Gastroesophageal sphincter (tissue), 4 donors: Measurements from ENCODE around the gene GDF11. TPM values are rescaled to one million over a fixed set of nuclear protein-coding genes. Genes with fewer than 3 reads are reported as not detected.

ENCODE experiments used
- ATAC-seq: fragments of 150-250 bp; one replicate; pipeline ENCODE4 v1.9.1; 2016; ENCODE audit warnings: mild to moderate bottlenecking, moderate library complexity
- H3K27ac ChIP-seq, 4 donors: fragments of 200-600 bp; sonication (generic) in 3 of 4; 1 replicate in 3 of 4; 2 replicates in 1 of 4; pipeline ENCODE4 v1.5.1; 2016 to 2019
- H3K27me3 ChIP-seq: fragments of 200-600 bp; sonication (generic); one replicate; pipeline ENCODE4 v1.5.1; 2019
- H3K36me3 ChIP-seq, 2 donors: fragments of 200-600 bp; sonication (generic); one replicate each; pipeline ENCODE4 v1.5.1; 2019; ENCODE audit warnings: control low read depth in 1 of 2
- H3K4me1 ChIP-seq, 3 donors: fragments of 200-600 bp; sonication (generic); 1 replicate in 2 of 3; 2 replicates in 1 of 3; pipeline ENCODE4 v1.5.1; 2016 to 2019; ENCODE audit warnings: control low read depth in 2 of 3
- H3K4me3 ChIP-seq, 2 donors: fragments of 200-600 bp; sonication (generic); one replicate each; pipeline ENCODE4 v1.5.1; 2019; ENCODE audit warnings: mild to moderate bottlenecking in 1 of 2, moderate library complexity in 1 of 2
- H3K9me3 ChIP-seq, 3 donors: fragments of 200-600 bp; sonication (generic); one replicate each; pipeline ENCODE4 v1.5.1; 2017 to 2019; ENCODE audit warnings: control low read depth in 2 of 3
- EP300 ChIP-seq: sonication (generic); formaldehyde crosslinking; IDR thresholded peaks from one replicate; pipeline ENCODE4 v1.6.1; 2017; ENCODE audit warnings: antibody characterized with exemption, mild to moderate bottlenecking
- POLR2A ChIP-seq, 2 donors: fragments of 450-650 bp; IDR thresholded peaks; one replicate each; pipeline ENCODE4 v1.6.1; 2017; ENCODE audit warnings: antibody characterized with exemption in 2 of 2, mild to moderate bottlenecking in 2 of 2, moderate library complexity in 1 of 2
- POLR2AphosphoS5 ChIP-seq: sonication (generic); formaldehyde crosslinking; IDR thresholded peaks from one replicate; pipeline ENCODE4 v1.6.1; 2017; ENCODE audit warnings: antibody characterized with exemption
- WGBS, 2 donors: methylation state at CpG; one replicate each; pipeline ENCODE4 v1.1.5; 2018; ENCODE audit warnings: low coverage in 1 of 2; 5-methylcytosine and 5-hydroxymethylcytosine counted together
- total RNA-seq, 4 donors: library from RNA; depleted of rRNA; stranded (reverse); fragments of >200 nt; gene quantifications; one replicate each; pipeline ENCODE4 v1.1.0, GENCODE V29; 2016
- TF ChIP-seq, protein P1 (sequence below), 4 experiments: fragments of 200-600 bp in 2 of 4; fragments of 450-650 bp in 2 of 4; sonication (generic) in 1 of 4; IDR thresholded peaks; one replicate each; pipeline ENCODE4 v1.5.1; 2017 to 2019; ENCODE audit warnings: antibody characterized with exemption in 4 of 4, mild to moderate bottlenecking in 2 of 4, moderate library complexity in 2 of 4

Gene GDF11
- total RNA-seq, 4 donors from 2014 or later, result 2.8 to 9.8 (median 3.6) TPM

DNA sequence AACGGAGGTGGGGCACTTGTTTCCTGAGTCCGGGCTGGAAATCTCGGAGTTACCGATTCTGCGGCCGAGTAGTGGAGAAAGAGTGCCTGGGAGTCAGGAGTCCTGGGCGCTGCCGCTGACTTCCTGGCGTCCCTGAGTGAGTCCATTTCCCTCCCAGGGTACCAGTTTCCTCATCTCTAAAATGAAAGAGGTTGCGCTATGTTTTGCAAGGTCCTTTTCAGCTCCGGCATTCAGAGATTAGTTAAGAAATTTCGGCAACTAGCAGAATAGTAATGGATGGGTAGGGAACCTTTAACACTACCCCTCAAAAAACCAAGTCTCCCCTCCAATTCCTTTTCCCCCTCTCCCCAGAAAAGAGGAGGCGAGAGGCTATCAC lies 26.4 kb upstream of the GDF11 start:
- WGBS, 2 donors, result 3 to 43% methylated on average over 1 to 12 of the region's 13 CpGs
- peak; percentile 17 for ATAC-seq
- peak overlapping the region; percentile 43 to 77 for H3K4me3 ChIP-seq
- H3K4me1 ChIP-seq, result peaks cover 18 to 92% (median 66%) of the 10 kb centered on the region in 3 donors
- no peaks in the 10 kb centered on the region for H3K9me3 ChIP-seq
- TF ChIP-seq POLR2A (IDR thresholded peaks at IDR 0.05) (peak in 1 of 2 donors; percentile 32), EP300 (no peak), POLR2AphosphoS5 (no peak)
- TF ChIP-seq, protein P1, sequence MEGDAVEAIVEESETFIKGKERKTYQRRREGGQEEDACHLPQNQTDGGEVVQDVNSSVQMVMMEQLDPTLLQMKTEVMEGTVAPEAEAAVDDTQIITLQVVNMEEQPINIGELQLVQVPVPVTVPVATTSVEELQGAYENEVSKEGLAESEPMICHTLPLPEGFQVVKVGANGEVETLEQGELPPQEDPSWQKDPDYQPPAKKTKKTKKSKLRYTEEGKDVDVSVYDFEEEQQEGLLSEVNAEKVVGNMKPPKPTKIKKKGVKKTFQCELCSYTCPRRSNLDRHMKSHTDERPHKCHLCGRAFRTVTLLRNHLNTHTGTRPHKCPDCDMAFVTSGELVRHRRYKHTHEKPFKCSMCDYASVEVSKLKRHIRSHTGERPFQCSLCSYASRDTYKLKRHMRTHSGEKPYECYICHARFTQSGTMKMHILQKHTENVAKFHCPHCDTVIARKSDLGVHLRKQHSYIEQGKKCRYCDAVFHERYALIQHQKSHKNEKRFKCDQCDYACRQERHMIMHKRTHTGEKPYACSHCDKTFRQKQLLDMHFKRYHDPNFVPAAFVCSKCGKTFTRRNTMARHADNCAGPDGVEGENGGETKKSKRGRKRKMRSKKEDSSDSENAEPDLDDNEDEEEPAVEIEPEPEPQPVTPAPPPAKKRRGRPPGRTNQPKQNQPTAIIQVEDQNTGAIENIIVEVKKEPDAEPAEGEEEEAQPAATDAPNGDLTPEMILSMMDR (IDR thresholded peaks at IDR 0.05), result no peak
- H3K27ac ChIP-seq, result peak overlapping the region; percentile 84 to 98 (median 97)
- no peaks in the 10 kb centered on the region for H3K36me3 ChIP-seq
- no peaks in the 10 kb centered on the region for H3K27me3 ChIP-seq

DNA sequence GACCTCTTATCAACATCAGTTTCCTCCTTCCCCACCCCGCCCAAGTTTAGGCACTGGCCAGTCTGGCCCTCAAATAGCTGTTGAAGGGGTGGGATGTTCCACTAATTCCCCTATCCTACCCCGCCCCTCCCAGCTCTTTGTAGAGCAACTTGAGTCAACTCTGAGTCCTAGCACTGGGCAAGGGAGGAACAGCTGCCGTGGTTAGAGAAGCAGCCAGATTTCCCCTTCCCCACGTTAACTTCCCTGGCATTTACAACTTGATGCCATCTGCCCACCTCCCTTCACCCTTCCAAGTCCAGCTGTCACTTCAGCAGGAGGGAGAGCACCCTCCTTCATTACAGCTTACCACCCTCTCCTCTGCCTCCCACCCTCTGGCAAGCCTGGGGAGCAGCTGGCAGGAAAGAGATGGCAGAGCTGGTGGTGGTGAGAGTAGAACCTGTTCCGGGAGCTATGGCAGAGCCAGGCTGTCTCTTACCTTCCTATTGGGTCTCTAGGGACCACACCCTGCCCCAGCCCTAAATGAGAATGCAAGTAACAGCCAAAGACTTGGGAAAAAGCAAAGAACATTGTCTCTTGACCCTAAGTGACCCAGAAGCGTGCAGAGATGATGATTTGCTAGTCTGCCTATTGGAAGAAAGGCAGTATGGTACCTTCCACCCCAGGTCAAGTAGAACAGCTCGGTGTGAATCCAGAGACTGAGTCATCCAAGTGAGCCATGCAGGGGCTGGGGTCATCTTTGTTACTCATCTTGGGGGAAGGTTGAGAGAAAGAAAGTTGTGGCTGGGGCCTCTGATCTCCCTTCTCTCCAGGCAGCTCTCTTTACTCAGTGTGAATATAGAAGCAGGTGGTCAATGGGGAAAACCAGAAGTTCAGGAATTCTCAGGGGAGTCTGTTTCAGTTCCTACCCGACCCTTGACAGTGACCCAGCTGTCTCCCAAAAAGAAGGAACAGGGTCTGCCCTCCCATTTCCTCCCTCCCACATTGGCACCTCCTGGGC lies 25.6 kb upstream of the GDF11 start:
- TF ChIP-seq POLR2A (IDR thresholded peaks at IDR 0.05) (no peak), POLR2AphosphoS5 (peak; percentile 31), EP300 (no peak)
- TF ChIP-seq, protein P1 (IDR thresholded peaks at IDR 0.05), result no peak
- Histone ChIP-seq H3K4me1 (peaks cover 18 to 92% (median 64%) of the 10 kb centered on the region in 3 donors), H3K27me3 (no peaks in the 10 kb centered on the region), H3K9me3 (no peaks in the 10 kb centered on the region), H3K36me3 (no peaks in the 10 kb centered on the region), H3K27ac (peak overlapping the region; percentile 84 to 98 (median 97)), H3K4me3 (peak overlapping the region; percentile 43 to 77)
- ATAC-seq, result no peak
- WGBS, 2 donors, result 30 to 50% methylated on average over 1 to 7 of the region's 8 CpGs

DNA sequence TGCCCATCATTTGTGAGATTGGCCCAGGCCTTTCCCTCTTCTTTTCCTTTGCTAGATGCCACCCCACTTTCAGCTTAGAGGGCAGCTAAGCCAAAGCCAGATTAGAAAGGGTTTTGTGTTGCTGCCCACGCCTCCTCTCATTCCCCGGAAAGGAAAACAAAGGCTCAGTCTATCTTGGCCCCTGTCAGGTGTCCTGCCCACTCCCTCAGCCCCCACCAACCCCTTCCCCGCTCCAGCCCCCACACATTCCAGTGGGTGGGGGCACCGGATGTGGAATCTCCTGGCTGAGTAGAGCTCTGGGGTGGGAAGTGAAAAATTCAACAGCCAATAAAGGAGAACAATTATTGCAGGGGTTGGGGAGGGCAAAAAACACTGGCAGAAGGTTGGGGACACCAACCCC lies 24.9 kb upstream of the GDF11 start:
- Histone ChIP-seq H3K36me3 (no peaks in the 10 kb centered on the region), H3K9me3 (no peaks in the 10 kb centered on the region), H3K4me3 (peak overlapping the region in 1 of 2 donors; percentile 77), H3K27ac (peak overlapping the region; percentile 84 to 98 (median 97)), H3K4me1 (peaks cover 18 to 92% (median 60%) of the 10 kb centered on the region in 3 donors), H3K27me3 (no peaks in the 10 kb centered on the region)
- TF ChIP-seq, protein P1 (IDR thresholded peaks at IDR 0.05), result no peak
- TF ChIP-seq EP300, result no peak
- no peak for TF ChIP-seq POLR2AphosphoS5
- TF ChIP-seq POLR2A (IDR thresholded peaks at IDR 0.05), result no peak
- ATAC-seq, result no peak
- 30% methylated on average over 2 of the region's 4 CpGs; no CpG with 5 or more reads in 1 of the 2 donors for whole genome bisulfite sequencing, 2 donors

DNA sequence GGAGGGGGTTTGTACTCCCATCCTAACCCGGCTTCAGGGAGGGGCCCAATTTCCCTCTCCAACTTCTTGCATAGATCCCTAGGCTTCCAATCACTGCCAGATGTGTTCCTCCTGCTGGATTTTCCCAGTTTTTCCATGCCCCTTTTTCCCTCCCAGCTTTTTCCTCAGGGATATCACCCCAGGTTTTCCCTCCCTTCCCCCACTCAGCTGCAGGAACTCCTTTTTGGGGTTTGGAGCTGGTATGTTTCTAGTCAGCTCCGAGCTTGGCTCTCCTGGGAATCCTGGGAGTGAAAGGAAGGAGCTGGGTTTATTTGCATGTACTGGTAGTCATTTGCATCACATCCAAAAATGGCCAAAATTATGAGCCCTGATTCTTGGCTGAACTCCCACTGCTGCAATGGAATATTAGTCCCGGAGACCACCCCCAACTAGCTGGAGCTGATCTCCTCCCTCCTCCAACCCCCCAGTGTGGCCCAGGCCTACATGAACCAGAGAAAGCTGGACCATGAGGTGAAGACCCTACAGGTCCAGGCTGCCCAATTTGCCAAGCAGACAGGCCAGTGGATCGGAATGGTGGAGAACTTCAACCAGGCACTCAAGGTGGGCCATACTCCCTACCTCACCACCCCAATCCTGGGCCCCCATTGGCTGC lies 24.2 kb upstream of the GDF11 start:
- Histone ChIP-seq H3K9me3 (no peaks in the 10 kb centered on the region), H3K4me3 (no peak overlapping the region), H3K4me1 (peaks cover 18 to 92% (median 63%) of the 10 kb centered on the region in 3 donors), H3K27me3 (no peaks in the 10 kb centered on the region), H3K27ac (peak overlapping the region; percentile 84 to 98 (median 97)), H3K36me3 (peaks cover 0 to 2% of the 10 kb centered on the region in 2 donors)
- ATAC-seq, result no peak
- WGBS, 2 donors, result 20 to 36% methylated on average over 1 to 2 of the region's 4 CpGs
- no peak for TF ChIP-seq EP300
- TF ChIP-seq POLR2A (IDR thresholded peaks at IDR 0.05), result no peak
- TF ChIP-seq POLR2AphosphoS5, result no peak
- TF ChIP-seq, protein P1 (IDR thresholded peaks at IDR 0.05), result no peak
